ENCODE results near the gene CALN1.
A peak's percentile ranks its signal among the peaks of the same experiment; 100 is the strongest.

CALN1 gene

DNA sequence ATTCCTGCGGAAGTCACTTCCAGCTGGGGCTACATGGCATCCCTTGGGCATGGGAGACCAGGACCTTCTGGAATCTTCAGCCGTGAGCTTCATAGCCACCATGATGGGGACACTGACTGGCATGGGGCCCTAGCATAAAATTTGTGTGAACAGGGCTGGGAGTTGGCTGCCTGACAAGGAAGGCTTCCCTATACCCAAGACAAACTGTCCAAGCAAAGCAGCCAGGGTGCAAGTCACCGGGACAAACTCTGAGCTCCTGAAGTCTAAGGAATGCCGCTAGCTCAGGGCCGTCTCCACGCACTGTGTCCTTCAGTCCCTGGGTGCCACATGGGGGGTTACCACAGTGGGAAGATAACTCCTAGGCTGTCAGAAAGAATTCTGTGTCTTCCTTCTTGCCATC is 627.4 kb downstream of the CALN1 start:
- H2BK15ac ChIP-seq (ENCODE audit: low read length), result no peak overlapping the region
- H3K4me2 ChIP-seq (ENCODE audit: insufficient read depth, low read length, poor library complexity, severe bottlenecking), result no peak overlapping the region
- no peak overlapping the region for H4K91ac ChIP-seq (ENCODE audit: low read depth, low read length, poor library complexity)
- no peak overlapping the region for H3K23ac ChIP-seq (ENCODE audit: low read depth, low read length, poor library complexity)
- H3K4ac ChIP-seq (ENCODE audit: low read length), result no peak overlapping the region
- no peaks in the 10 kb centered on the region for H3K79me1 ChIP-seq (ENCODE audit: low read depth, low read length)
- no peak for DNase-seq (ENCODE audit: low spot score)
- H3K18ac ChIP-seq (ENCODE audit: low read length), result no peak overlapping the region
- H2AFZ ChIP-seq (ENCODE audit: low read length), result peak overlapping the region; percentile 13
- H2BK12ac ChIP-seq (ENCODE audit: low read length), result no peak overlapping the region
- no peak overlapping the region for H3K14ac ChIP-seq (ENCODE audit: low read length)
- no peak overlapping the region for H3K9ac ChIP-seq (ENCODE audit: low read depth, low read length, poor library complexity)
- peaks cover 0 to 4% (median 2%) of the 10 kb centered on the region in 3 experiments for H3K27me3 ChIP-seq (ENCODE audit: control insufficient read depth in 3 of 3, insufficient read depth in 3 of 3, low read depth in 1 of 3, low read length in 3 of 3)
- no peak overlapping the region for H4K8ac ChIP-seq (ENCODE audit: low read depth, low read length)
- no peak overlapping the region for H2BK120ac ChIP-seq (ENCODE audit: low read depth, low read length)
- H2BK5ac ChIP-seq (ENCODE audit: low read length), result no peak overlapping the region
- no CpG with 5 or more reads among the region's 6 CpGs for WGBS, 2 donors (ENCODE audit: extremely low coverage in 2 of 2, insufficient read length in 2 of 2, insufficient replicate concordance in 1 of 2)
- H3K4me3 ChIP-seq (ENCODE audit: low read length in 2 of 2), result no peak overlapping the region
- no peak overlapping the region for H3K27ac ChIP-seq (replicated peaks; ENCODE audit: low read length)
- no peaks in the 10 kb centered on the region for H3K36me3 ChIP-seq (replicated peaks in 1 of 2; ENCODE audit: control insufficient read depth in 2 of 2, insufficient read depth in 2 of 2, low read length in 2 of 2)
- peak overlapping the region; percentile 11 for H2AK5ac ChIP-seq (ENCODE audit: low read depth, low read length)
- H3K9me3 ChIP-seq (replicated peaks in 1 of 2; ENCODE audit: control insufficient read depth in 2 of 2, insufficient read depth in 1 of 2, low read depth in 1 of 2, low read length in 2 of 2), result peaks cover 15% of the 10 kb centered on the region in 2 donors
- H3K4me1 ChIP-seq (ENCODE audit: control insufficient read depth in 2 of 2, insufficient read depth in 1 of 2, low read depth in 1 of 2, low read length in 2 of 2), result peaks cover 12 to 24% of the 10 kb centered on the region in 2 donors

DNA sequence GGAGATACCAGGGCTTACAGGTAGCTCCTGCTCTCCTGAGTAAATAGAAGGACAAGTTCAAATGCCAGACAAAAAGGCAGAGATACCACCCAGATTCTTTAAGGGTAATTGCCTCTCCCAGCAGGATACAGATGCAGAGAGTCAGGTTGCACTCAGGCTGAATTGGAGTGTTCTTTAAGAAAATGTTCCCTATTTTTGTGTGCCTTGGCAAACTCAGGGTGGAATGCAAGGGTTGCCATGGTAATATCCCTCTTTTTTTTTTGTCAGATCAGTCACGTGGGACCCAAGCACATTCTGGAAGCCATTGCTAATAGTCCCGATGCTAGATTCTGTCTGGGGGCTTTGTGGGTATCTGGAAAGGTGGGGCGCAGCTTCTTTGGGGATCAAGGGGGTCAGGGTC is 628.0 kb downstream of the CALN1 start:
- peak overlapping the region; percentile 13 for H2AFZ ChIP-seq (ENCODE audit: low read length)
- no peak overlapping the region for H3K27ac ChIP-seq (replicated peaks; ENCODE audit: low read length)
- no peak overlapping the region for H2BK5ac ChIP-seq (ENCODE audit: low read length)
- no peaks in the 10 kb centered on the region for H3K79me1 ChIP-seq (ENCODE audit: low read depth, low read length)
- H3K27me3 ChIP-seq (ENCODE audit: control insufficient read depth in 3 of 3, insufficient read depth in 3 of 3, low read depth in 1 of 3, low read length in 3 of 3), result peaks cover 0 to 6% (median 2%) of the 10 kb centered on the region in 3 experiments
- H3K4ac ChIP-seq (ENCODE audit: low read length), result no peak overlapping the region
- no peak for DNase-seq (ENCODE audit: low spot score)
- H4K91ac ChIP-seq (ENCODE audit: low read depth, low read length, poor library complexity), result no peak overlapping the region
- H3K36me3 ChIP-seq (replicated peaks in 1 of 2; ENCODE audit: control insufficient read depth in 2 of 2, insufficient read depth in 2 of 2, low read length in 2 of 2), result no peaks in the 10 kb centered on the region
- H3K4me2 ChIP-seq (ENCODE audit: insufficient read depth, low read length, poor library complexity, severe bottlenecking), result no peak overlapping the region
- H2AK5ac ChIP-seq (ENCODE audit: low read depth, low read length), result no peak overlapping the region
- peaks cover 15% of the 10 kb centered on the region in 2 donors for H3K9me3 ChIP-seq (replicated peaks in 1 of 2; ENCODE audit: control insufficient read depth in 2 of 2, insufficient read depth in 1 of 2, low read depth in 1 of 2, low read length in 2 of 2)
- no peak overlapping the region for H4K8ac ChIP-seq (ENCODE audit: low read depth, low read length)
- no CpG with 5 or more reads among the region's 3 CpGs for WGBS, 2 donors (ENCODE audit: extremely low coverage in 2 of 2, insufficient read length in 2 of 2, insufficient replicate concordance in 1 of 2)
- H3K23ac ChIP-seq (ENCODE audit: low read depth, low read length, poor library complexity), result no peak overlapping the region
- H2BK120ac ChIP-seq (ENCODE audit: low read depth, low read length), result no peak overlapping the region
- no peak overlapping the region for H2BK15ac ChIP-seq (ENCODE audit: low read length)
- H3K4me3 ChIP-seq (ENCODE audit: low read length in 2 of 2), result no peak overlapping the region
- H3K4me1 ChIP-seq (ENCODE audit: control insufficient read depth in 2 of 2, insufficient read depth in 1 of 2, low read depth in 1 of 2, low read length in 2 of 2), result peaks cover 12 to 24% of the 10 kb centered on the region in 2 donors
- no peak overlapping the region for H2BK12ac ChIP-seq (ENCODE audit: low read length)
- H3K9ac ChIP-seq (ENCODE audit: low read depth, low read length, poor library complexity), result no peak overlapping the region
- H3K14ac ChIP-seq (ENCODE audit: low read length), result no peak overlapping the region
- no peak overlapping the region for H3K18ac ChIP-seq (ENCODE audit: low read length)

DNA sequence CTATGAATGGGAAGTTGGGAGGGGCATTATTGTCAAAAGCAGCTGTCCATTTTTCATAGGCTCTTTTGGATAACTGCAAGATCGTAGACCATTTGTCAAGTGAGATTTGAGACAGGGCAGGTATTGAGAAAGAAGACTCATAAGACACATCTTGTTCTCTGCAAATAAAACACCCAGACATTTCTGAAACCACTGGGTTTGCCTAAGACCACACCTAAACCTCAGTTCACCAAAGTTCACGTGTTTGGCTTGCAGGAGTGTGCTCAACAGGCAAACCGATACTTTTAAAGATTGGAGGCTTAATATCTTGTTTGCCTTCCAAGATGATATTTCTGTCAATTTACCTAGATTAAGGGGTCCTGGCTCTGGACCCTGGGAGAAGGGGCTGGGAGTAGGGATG is 628.4 kb downstream of the CALN1 start:
- H3K4me1 ChIP-seq (ENCODE audit: control insufficient read depth in 2 of 2, insufficient read depth in 1 of 2, low read depth in 1 of 2, low read length in 2 of 2), result peaks cover 12 to 24% of the 10 kb centered on the region in 2 donors
- WGBS, 2 donors (ENCODE audit: extremely low coverage in 2 of 2, insufficient read length in 2 of 2, insufficient replicate concordance in 1 of 2), result no CpG with 5 or more reads among the region's 3 CpGs

DNA sequence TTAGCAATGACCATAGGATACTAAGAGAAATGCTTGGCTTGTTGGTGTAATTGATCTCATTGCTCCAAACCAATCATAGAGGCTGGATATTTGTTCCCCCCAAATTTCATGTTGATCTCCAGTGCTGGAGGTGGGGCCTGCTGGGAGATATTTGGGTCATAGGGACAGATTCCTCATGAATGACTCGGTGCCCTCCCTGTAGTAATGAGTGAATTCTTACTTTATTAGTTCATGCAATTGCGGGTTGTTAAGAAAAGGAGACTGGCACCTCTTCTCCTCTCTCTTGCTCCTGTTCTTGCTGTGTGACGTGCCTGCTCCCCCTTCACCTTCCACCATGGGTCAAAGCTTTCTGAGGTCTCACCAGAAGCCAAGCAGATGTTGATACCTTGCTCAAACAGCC is 630.1 kb downstream of the CALN1 start:
- Histone ChIP-seq H3K27me3 (ENCODE audit: control insufficient read depth in 3 of 3, insufficient read depth in 3 of 3, low read depth in 1 of 3, low read length in 3 of 3) (peaks cover 0 to 6% (median 2%) of the 10 kb centered on the region in 3 experiments), H3K79me1 (ENCODE audit: low read depth, low read length) (no peaks in the 10 kb centered on the region), H3K14ac (ENCODE audit: low read length) (no peak overlapping the region), H3K4me2 (ENCODE audit: insufficient read depth, low read length, poor library complexity, severe bottlenecking) (no peak overlapping the region), H3K18ac (ENCODE audit: low read length) (no peak overlapping the region), H3K36me3 (replicated peaks in 1 of 2; ENCODE audit: control insufficient read depth in 2 of 2, insufficient read depth in 2 of 2, low read length in 2 of 2) (no peaks in the 10 kb centered on the region), H2AK5ac (ENCODE audit: low read depth, low read length) (no peak overlapping the region), H4K8ac (ENCODE audit: low read depth, low read length) (no peak overlapping the region), H3K9me3 (replicated peaks in 1 of 2; ENCODE audit: control insufficient read depth in 2 of 2, insufficient read depth in 1 of 2, low read depth in 1 of 2, low read length in 2 of 2) (peaks cover 3 to 5% of the 10 kb centered on the region in 2 donors), H3K4me3 (ENCODE audit: low read length in 2 of 2) (no peak overlapping the region), H2BK120ac (ENCODE audit: low read depth, low read length) (no peak overlapping the region), H2AFZ (ENCODE audit: low read length) (no peak overlapping the region), H2BK15ac (ENCODE audit: low read length) (no peak overlapping the region), H4K91ac (ENCODE audit: low read depth, low read length, poor library complexity) (no peak overlapping the region), H3K4me1 (ENCODE audit: control insufficient read depth in 2 of 2, insufficient read depth in 1 of 2, low read depth in 1 of 2, low read length in 2 of 2) (peaks cover 12 to 24% of the 10 kb centered on the region in 2 donors), H2BK12ac (ENCODE audit: low read length) (no peak overlapping the region), H3K27ac (replicated peaks; ENCODE audit: low read length) (no peak overlapping the region), H3K23ac (ENCODE audit: low read depth, low read length, poor library complexity) (no peak overlapping the region), H2BK5ac (ENCODE audit: low read length) (no peak overlapping the region), H3K9ac (ENCODE audit: low read depth, low read length, poor library complexity) (no peak overlapping the region), H3K4ac (ENCODE audit: low read length) (no peak overlapping the region)
- no peak for DNase-seq (ENCODE audit: low spot score)
- WGBS, 2 donors (ENCODE audit: extremely low coverage in 2 of 2, insufficient read length in 2 of 2, insufficient replicate concordance in 1 of 2), result no CpG with 5 or more reads among the region's 3 CpGs

More for the DNA sequence above, 628.4 kb downstream of the CALN1 start:
- Histone ChIP-seq H3K23ac (ENCODE audit: low read depth, low read length, poor library complexity) (no peak overlapping the region), H2AFZ (ENCODE audit: low read length) (no peak overlapping the region), H3K36me3 (replicated peaks in 1 of 2; ENCODE audit: control insufficient read depth in 2 of 2, insufficient read depth in 2 of 2, low read length in 2 of 2) (no peaks in the 10 kb centered on the region), H3K27ac (replicated peaks; ENCODE audit: low read length) (no peak overlapping the region), H2BK5ac (ENCODE audit: low read length) (no peak overlapping the region), H3K18ac (ENCODE audit: low read length) (no peak overlapping the region), H3K4ac (ENCODE audit: low read length) (no peak overlapping the region), H4K8ac (ENCODE audit: low read depth, low read length) (no peak overlapping the region), H2AK5ac (ENCODE audit: low read depth, low read length) (no peak overlapping the region), H3K4me2 (ENCODE audit: insufficient read depth, low read length, poor library complexity, severe bottlenecking) (no peak overlapping the region), H3K9me3 (replicated peaks in 1 of 2; ENCODE audit: control insufficient read depth in 2 of 2, insufficient read depth in 1 of 2, low read depth in 1 of 2, low read length in 2 of 2) (peaks cover 15% of the 10 kb centered on the region in 2 donors), H2BK120ac (ENCODE audit: low read depth, low read length) (no peak overlapping the region), H3K14ac (ENCODE audit: low read length) (no peak overlapping the region), H2BK15ac (ENCODE audit: low read length) (no peak overlapping the region), H3K79me1 (ENCODE audit: low read depth, low read length) (no peaks in the 10 kb centered on the region), H3K4me3 (ENCODE audit: low read length in 2 of 2) (no peak overlapping the region), H3K27me3 (ENCODE audit: control insufficient read depth in 3 of 3, insufficient read depth in 3 of 3, low read depth in 1 of 3, low read length in 3 of 3) (peaks cover 0 to 6% (median 2%) of the 10 kb centered on the region in 3 experiments), H3K9ac (ENCODE audit: low read depth, low read length, poor library complexity) (no peak overlapping the region), H2BK12ac (ENCODE audit: low read length) (no peak overlapping the region), H4K91ac (ENCODE audit: low read depth, low read length, poor library complexity) (no peak overlapping the region)
- no peak for DNase-seq (ENCODE audit: low spot score)
